Activated naive CD8-positive, alpha-beta T cell (primary cell): ENCODE data around the gene CDK2.
"Not testable (repeated sequence)": the region's sequence is repeated elsewhere in the genome, so short reads cannot be mapped to it uniquely, and the experiment has no call there.

ENCODE experiments used
- H3K27ac Mint-ChIP-seq: one replicate; pipeline ENCODE4 v1.8.0; 2021; ENCODE audit warnings: mixed read lengths
- H3K27me3 Mint-ChIP-seq: one replicate; pipeline ENCODE4 v1.8.0; 2021; ENCODE audit warnings: mixed read lengths
- H3K36me3 Mint-ChIP-seq: one replicate; pipeline ENCODE4 v1.8.0; 2021; ENCODE audit warnings: mixed read lengths
- H3K4me1 Mint-ChIP-seq: one replicate; pipeline ENCODE4 v1.8.0; 2021; ENCODE audit warnings: low read depth, mixed read lengths
- H3K4me3 Mint-ChIP-seq: one replicate; pipeline ENCODE4 v1.8.0; 2021; ENCODE audit warnings: mild to moderate bottlenecking, mixed read lengths
- H3K9me3 Mint-ChIP-seq: one replicate; pipeline ENCODE4 v1.8.0; 2021; ENCODE audit warnings: low read depth, mixed read lengths

Gene CDK2

GRCh38 chr12:56003376-56003775, 36.7 kb downstream of the CDK2 start:
- not testable (repeated sequence) for H3K36me3 Mint-ChIP-seq

GRCh38 chr12:56004211-56004610, 37.6 kb downstream of the CDK2 start:
- Mint-ChIP-seq H3K36me3 (no peaks in the 10 kb centered on the region), H3K27me3 (no peaks in the 10 kb centered on the region), H3K4me3 (no peak overlapping the region), H3K9me3 (no peaks in the 10 kb centered on the region), H3K27ac (peak overlapping the region; percentile 58), H3K4me1 (peaks cover 27% of the 10 kb centered on the region)

More at GRCh38 chr12:56003376-56003775, 36.7 kb downstream of the CDK2 start:
- H3K9me3 Mint-ChIP-seq, H3K4me3 Mint-ChIP-seq, H3K27ac Mint-ChIP-seq, H3K27me3 Mint-ChIP-seq: not testable (repeated sequence)
- peaks cover 25% of the 10 kb centered on the region for H3K4me1 Mint-ChIP-seq

- peaks cover 5% of the 10 kb centered on the region for H3K36me3 Mint-ChIP-seq
- peak overlapping the region; percentile 86 for H3K27ac Mint-ChIP-seq
- H3K4me1 Mint-ChIP-seq: peaks cover 34% of the 10 kb centered on the region
- no peaks in the 10 kb centered on the region for H3K9me3 Mint-ChIP-seq
- no peaks in the 10 kb centered on the region for H3K27me3 Mint-ChIP-seq
- H3K4me3 Mint-ChIP-seq: peak overlapping the region; percentile 93
Measured at GRCh38 chr12:56007564-56008559, 41.2 kb downstream of the CDK2 start.

- Mint-ChIP-seq H3K27ac (no peak overlapping the region), H3K27me3 (no peaks in the 10 kb centered on the region), H3K9me3 (no peaks in the 10 kb centered on the region), H3K4me3 (peak overlapping the region; percentile 40), H3K4me1 (peaks cover 35% of the 10 kb centered on the region), H3K36me3 (peaks cover 10% of the 10 kb centered on the region)
Measured at GRCh38 chr12:56010111-56010570, 43.5 kb downstream of the CDK2 start.

- Mint-ChIP-seq H3K9me3 (no peaks in the 10 kb centered on the region), H3K4me3 (no peak overlapping the region), H3K27ac (no peak overlapping the region), H3K4me1 (peaks cover 28% of the 10 kb centered on the region), H3K36me3 (peaks cover 10% of the 10 kb centered on the region), H3K27me3 (no peaks in the 10 kb centered on the region)
Measured at GRCh38 chr12:56011509-56012090, 45.0 kb downstream of the CDK2 start.

GRCh38 chr12:56013482-56013881, 46.9 kb downstream of the CDK2 start:
- H3K36me3 Mint-ChIP-seq: peaks cover 14% of the 10 kb centered on the region
- no peak overlapping the region for H3K4me3 Mint-ChIP-seq
- H3K27me3 Mint-ChIP-seq: no peaks in the 10 kb centered on the region
- no peak overlapping the region for H3K27ac Mint-ChIP-seq
- H3K9me3 Mint-ChIP-seq: no peaks in the 10 kb centered on the region
- peaks cover 17% of the 10 kb centered on the region for H3K4me1 Mint-ChIP-seq

- Mint-ChIP-seq H3K27me3 (no peaks in the 10 kb centered on the region), H3K4me1 (peaks cover 13% of the 10 kb centered on the region), H3K9me3 (no peaks in the 10 kb centered on the region), H3K36me3 (peaks cover 14% of the 10 kb centered on the region), H3K4me3 (no peak overlapping the region), H3K27ac (no peak overlapping the region)
Measured at GRCh38 chr12:56014205-56014604, 47.6 kb downstream of the CDK2 start.

- Mint-ChIP-seq H3K36me3 (peaks cover 11% of the 10 kb centered on the region), H3K4me3 (no peak overlapping the region), H3K27me3 (no peaks in the 10 kb centered on the region), H3K4me1 (peaks cover 21% of the 10 kb centered on the region), H3K27ac (no peak overlapping the region), H3K9me3 (no peaks in the 10 kb centered on the region)
Measured at GRCh38 chr12:56017181-56017580, 50.6 kb downstream of the CDK2 start.

- no peaks in the 10 kb centered on the region for H3K27me3 Mint-ChIP-seq
- no peaks in the 10 kb centered on the region for H3K9me3 Mint-ChIP-seq
- H3K27ac Mint-ChIP-seq: no peak overlapping the region
- H3K4me1 Mint-ChIP-seq: peaks cover 27% of the 10 kb centered on the region
- no peak overlapping the region for H3K4me3 Mint-ChIP-seq
- H3K36me3 Mint-ChIP-seq: peaks cover 8% of the 10 kb centered on the region
Measured at GRCh38 chr12:56018356-56018755, 51.7 kb downstream of the CDK2 start.

- H3K4me1 Mint-ChIP-seq: peaks cover 30% of the 10 kb centered on the region
- H3K36me3 Mint-ChIP-seq: peaks cover 7% of the 10 kb centered on the region
- peak within 1 kb of the TSS; percentile 94 for H3K4me3 Mint-ChIP-seq
- H3K9me3 Mint-ChIP-seq: no peaks in the 10 kb centered on the region
- no peaks in the 10 kb centered on the region for H3K27me3 Mint-ChIP-seq
- H3K27ac Mint-ChIP-seq: peak within 1 kb of the TSS; percentile 95
Measured at GRCh38 chr12:56020423-56021184, 54.0 kb downstream of the CDK2 start, which contains the start of gene IKZF4. Gene IKZF4 (plus strand): TSS chr12:56021043. CDS start chr12:56021494, 451 bp downstream.

GRCh38 chr12:56021889-56022497, 55.4 kb downstream of the CDK2 start:
- Mint-ChIP-seq H3K27ac (peak overlapping the region; percentile 95), H3K36me3 (peaks cover 7% of the 10 kb centered on the region), H3K4me3 (peak overlapping the region; percentile 94), H3K9me3 (no peaks in the 10 kb centered on the region), H3K27me3 (no peaks in the 10 kb centered on the region), H3K4me1 (peaks cover 30% of the 10 kb centered on the region)
